Measurements from ENCODE around the gene NOXO1. TPM values are rescaled to one million over a fixed set of nuclear protein-coding genes. Genes with fewer than 3 reads are reported as not detected.

The NOXO1 gene
- total RNA-seq, 2 donors from 2014 or later, result 0.42 TPM; not detected in 1

DNA sequence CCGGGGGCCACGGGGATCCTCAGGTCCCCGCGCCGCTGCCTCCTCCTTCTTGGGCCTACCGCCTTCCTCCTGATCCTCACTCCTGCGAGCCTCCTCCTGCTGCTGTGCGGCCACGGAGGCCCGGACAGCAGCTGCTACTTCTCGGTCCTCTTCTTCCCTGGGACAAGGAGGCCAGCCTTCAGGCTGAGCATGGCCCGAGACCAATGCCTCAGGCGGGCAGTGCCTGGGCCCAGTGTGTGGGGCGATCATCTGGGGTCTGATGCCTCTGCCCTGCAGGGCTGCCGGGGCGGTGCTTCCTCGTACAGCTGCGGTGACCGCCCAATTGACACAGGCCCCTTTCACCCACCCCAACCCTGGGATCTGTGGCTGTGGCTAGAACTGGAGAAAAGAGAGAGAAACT lies 19.8 kb upstream of the NOXO1 start:
- no peak overlapping the region for H3K9ac ChIP-seq (ENCODE audit: extremely low read depth, low read length, poor library complexity, severe bottlenecking)
- no peak overlapping the region for H3K27ac Mint-ChIP-seq
- no peaks in the 10 kb centered on the region for H3K9me3 ChIP-seq (ENCODE audit: control insufficient read depth, low read length)

DNA sequence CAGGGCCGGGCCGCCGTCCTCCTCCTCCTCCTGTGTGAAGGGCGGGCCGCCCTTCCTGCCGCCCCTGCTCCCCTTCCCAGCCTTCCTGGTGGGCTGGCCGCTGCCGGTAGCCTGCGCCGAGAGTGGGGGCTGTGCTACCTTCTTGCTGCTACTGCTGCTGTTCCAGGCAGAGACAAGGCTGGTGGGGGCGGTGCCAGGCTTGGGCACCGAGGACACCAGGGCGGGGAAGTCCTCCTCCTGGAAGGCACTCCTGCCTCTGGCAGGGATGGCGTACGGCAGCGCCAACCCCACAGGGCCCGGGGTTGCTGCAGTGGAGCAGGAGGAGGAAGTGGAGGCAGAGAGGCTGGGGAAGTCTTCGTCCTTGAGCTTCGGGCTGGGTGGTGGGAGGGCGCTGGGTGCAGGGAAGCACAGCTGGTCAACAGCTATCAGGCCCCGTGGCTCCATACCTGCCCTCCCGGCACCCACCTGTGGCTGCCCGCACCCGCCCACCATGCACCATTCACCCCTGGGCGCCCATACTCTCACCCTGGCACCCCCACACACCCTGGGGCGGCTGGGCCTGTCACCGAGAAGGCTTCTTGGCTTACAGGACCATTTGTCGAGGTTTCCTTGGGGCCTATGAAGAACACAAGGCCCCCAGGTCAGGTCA lies 18.7 kb upstream of the NOXO1 start:
- Mint-ChIP-seq H3K4me3 (no peak overlapping the region), H3K36me3 (ENCODE audit: low read depth) (peaks cover 30% of the 10 kb centered on the region), H3K27me3 (ENCODE audit: insufficient read depth) (no peaks in the 10 kb centered on the region), H3K27ac (no peak overlapping the region), H3K9me3 (no peaks in the 10 kb centered on the region), H3K4me1 (no peaks in the 10 kb centered on the region)
- Histone ChIP-seq H3K36me3 (ENCODE audit: control insufficient read depth, insufficient read depth, low read length) (peaks cover 40% of the 10 kb centered on the region), H3K27ac (ENCODE audit: low read depth, low read length) (no peak overlapping the region), H3K27me3 (ENCODE audit: control insufficient read depth, insufficient read depth, low read length, poor library complexity, severe bottlenecking) (no peaks in the 10 kb centered on the region), H3K9me3 (ENCODE audit: control insufficient read depth, low read length) (no peaks in the 10 kb centered on the region), H3K9ac (ENCODE audit: extremely low read depth, low read length, poor library complexity, severe bottlenecking) (no peak overlapping the region), H3K4me1 (ENCODE audit: control insufficient read depth, insufficient read depth, low read length) (peaks cover 3% of the 10 kb centered on the region), H3K4me3 (ENCODE audit: low read length) (no peak overlapping the region)
- WGBS, 2 experiments (ENCODE audit: insufficient coverage in 1 of 2, insufficient read length in 1 of 2), result 95 to 96% methylated on average over 7 to 28 of the region's 28 CpGs
- no peak for DNase-seq
- TF ChIP-seq CTCF (conservative IDR thresholded peaks at IDR 0.05), result no peak

More for the DNA sequence above, 19.8 kb upstream of the NOXO1 start:
- peaks cover 40% of the 10 kb centered on the region for H3K36me3 ChIP-seq (ENCODE audit: control insufficient read depth, insufficient read depth, low read length)
- 97 to 100% methylated on average over 5 to 19 of the region's 19 CpGs for whole genome bisulfite sequencing, 2 experiments (ENCODE audit: insufficient coverage in 1 of 2, insufficient read length in 1 of 2)
- no peaks in the 10 kb centered on the region for H3K27me3 ChIP-seq (ENCODE audit: control insufficient read depth, insufficient read depth, low read length, poor library complexity, severe bottlenecking)
- Mint-ChIP-seq H3K36me3 (ENCODE audit: low read depth) (peaks cover 25% of the 10 kb centered on the region), H3K4me1 (peaks cover 2% of the 10 kb centered on the region), H3K4me3 (no peak overlapping the region), H3K27me3 (ENCODE audit: insufficient read depth) (no peaks in the 10 kb centered on the region), H3K9me3 (no peaks in the 10 kb centered on the region)
- H3K4me1 ChIP-seq (ENCODE audit: control insufficient read depth, insufficient read depth, low read length), result peaks cover 5% of the 10 kb centered on the region
- no peak for TF ChIP-seq CTCF (conservative IDR thresholded peaks at IDR 0.05)
- DNase-seq, result no peak
- H3K27ac ChIP-seq (ENCODE audit: low read depth, low read length), result no peak overlapping the region
- no peak overlapping the region for H3K4me3 ChIP-seq (ENCODE audit: low read length)

GRCh38 chr16:1998852-1999801 lies 17.9 kb upstream of the NOXO1 start:
- Histone ChIP-seq H3K9me3 (ENCODE audit: control insufficient read depth, low read length) (no peaks in the 10 kb centered on the region), H3K36me3 (ENCODE audit: control insufficient read depth, insufficient read depth, low read length) (peaks cover 36% of the 10 kb centered on the region), H3K27ac (ENCODE audit: low read depth, low read length) (no peak overlapping the region), H3K27me3 (ENCODE audit: control insufficient read depth, insufficient read depth, low read length, poor library complexity, severe bottlenecking) (no peaks in the 10 kb centered on the region), H3K9ac (ENCODE audit: extremely low read depth, low read length, poor library complexity, severe bottlenecking) (no peak overlapping the region), H3K4me1 (ENCODE audit: control insufficient read depth, insufficient read depth, low read length) (peaks cover 3% of the 10 kb centered on the region), H3K4me3 (ENCODE audit: low read length) (no peak overlapping the region)
- DNase-seq, result no peak
- no peaks in the 10 kb centered on the region for H3K4me1 Mint-ChIP-seq
- no peak overlapping the region for H3K27ac Mint-ChIP-seq
- H3K9me3 Mint-ChIP-seq, result no peaks in the 10 kb centered on the region
- whole genome bisulfite sequencing, 2 experiments (ENCODE audit: insufficient coverage in 1 of 2, insufficient read length in 1 of 2), result 94 to 100% methylated on average over 3 to 39 of the region's 39 CpGs
- TF ChIP-seq CTCF (conservative IDR thresholded peaks at IDR 0.05), result no peak
- no peaks in the 10 kb centered on the region for H3K27me3 Mint-ChIP-seq (ENCODE audit: insufficient read depth)
- peaks cover 30% of the 10 kb centered on the region for H3K36me3 Mint-ChIP-seq (ENCODE audit: low read depth)
- H3K4me3 Mint-ChIP-seq, result no peak overlapping the region
